GM04504 (cell line): Measurements from ENCODE around the gene TTC16.

Source experiments
- DNase-seq: peaks from one replicate; pipeline ENCODE4 v3.0.0-alpha.2; 2012; ENCODE audit warnings: low read depth

Gene TTC16

DNA sequence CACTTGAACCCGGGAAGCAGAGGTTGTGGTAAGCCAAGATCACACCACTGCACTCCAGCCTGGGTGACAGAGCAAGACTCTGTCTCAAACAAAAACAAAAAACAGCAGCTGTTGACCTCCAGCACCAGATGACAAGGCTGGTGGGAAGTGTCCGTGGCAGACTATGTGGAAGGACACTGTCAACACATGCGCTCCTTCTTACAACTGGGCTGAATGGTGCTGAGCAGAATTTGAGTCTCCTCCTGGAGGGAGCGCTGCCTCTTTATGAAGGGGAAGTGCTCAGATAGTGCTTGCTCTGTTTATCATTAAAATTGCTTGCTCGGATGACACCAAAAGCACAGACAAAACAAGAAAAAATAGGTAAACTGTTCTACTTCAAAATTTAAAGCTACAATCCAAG, 18.3 kb upstream of the TTC16 start:
- no peak for DNase-seq

DNA sequence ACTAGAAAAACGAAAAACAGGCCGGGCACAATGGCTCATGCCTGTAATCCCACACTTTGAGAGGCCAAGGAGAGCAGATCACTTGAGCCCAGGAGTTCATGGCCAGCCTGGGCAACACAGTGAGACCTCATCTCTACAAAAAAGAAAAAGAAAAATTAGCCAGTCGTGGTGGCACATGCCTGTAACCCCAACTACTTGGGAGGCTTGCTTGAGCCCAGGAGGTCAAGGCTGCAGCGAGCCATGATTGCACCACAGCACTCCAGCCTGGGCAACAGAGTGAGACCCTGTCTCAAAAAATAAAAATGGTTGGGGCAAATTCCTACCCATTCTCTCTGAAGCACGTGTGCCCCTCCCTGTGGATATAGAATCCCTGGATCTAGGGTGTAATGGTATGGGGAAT, 17.5 kb upstream of the TTC16 start:
- DNase-seq: no peak

DNA sequence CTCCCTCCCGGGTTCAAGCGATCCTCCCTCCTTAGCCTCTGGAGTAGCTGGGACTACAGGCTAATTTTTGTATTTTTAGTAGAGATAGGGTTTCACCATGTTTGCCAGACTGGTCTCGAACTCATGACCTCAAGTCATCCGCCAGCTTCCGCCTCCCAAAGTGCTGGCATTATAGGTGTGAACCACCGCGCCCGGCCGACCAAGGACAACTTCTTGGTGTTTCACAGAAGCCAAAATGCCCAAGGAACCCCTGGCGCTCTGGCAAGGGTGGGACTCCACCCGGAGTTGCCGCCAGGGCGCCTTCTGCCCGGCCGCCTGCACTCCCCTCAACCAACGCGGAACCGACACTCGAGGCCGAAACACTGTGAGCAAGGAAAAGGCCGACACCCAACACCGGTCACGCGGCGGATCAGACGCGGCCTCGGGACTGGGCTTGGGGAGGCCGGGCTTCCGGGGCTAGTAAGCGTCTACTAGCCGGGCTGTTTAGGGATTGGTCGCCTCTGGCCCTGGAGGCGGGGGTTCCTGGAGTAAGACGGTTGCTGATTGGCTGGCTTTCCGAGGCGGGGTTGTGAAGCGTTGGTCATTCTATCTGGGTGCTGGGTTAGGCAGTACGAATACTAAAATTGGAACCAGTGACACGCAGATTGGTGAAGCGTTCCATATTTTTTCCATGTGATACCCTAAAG, 16.8 kb upstream of the TTC16 start:
- DNase-seq: peak; percentile 96

DNA sequence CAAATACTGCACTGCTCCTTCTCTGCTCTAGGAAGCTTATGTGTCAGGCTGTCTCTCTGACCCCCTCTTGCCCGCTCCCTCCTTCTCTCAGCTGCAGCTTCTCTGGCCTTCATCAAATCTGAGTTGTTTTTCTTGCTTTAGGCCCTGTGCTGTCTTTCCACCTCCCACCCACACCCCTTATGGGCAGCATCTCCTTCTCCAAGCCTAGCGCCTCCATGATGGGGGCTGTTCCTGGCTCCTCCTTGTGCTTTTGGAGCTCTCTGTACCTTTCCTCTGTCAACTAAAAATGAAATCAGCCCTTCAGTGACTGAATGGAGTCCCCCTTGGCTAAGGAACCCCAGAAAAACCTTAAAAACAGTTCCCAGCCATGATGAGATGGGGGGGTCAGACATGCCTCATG, 15.7 kb upstream of the TTC16 start:
- no peak for DNase-seq

DNA sequence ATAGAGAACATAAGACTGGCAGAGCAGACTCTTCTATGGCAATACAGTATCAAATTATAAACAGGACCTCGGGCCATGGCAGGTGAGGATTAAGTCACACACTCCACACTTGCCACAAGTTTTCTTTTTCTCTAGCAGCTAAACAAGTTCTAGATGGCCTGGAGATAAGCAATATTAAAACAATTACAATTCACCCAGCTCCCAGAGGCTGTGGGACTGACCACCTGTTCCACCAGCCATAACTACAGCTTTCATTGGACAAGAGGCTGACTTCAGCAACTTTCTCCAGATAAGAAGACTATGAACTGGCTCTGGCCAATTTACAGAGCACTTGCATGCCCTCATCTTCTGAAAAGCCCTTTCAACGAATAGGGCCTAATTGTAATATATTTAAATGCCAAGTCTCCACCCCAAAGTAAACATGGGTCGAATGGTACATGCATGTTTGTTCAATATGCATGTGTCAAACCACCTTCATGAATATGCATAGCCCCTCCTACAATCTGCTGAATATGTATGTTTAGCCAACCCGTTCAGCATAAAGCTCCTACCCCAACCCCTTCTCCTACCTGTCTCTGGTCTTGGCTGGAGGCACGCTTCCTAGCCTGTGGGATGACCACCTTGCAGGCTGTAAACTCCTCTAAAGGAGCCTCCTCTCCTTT, 15.2 kb upstream of the TTC16 start:
- no peak for DNase-seq

DNA sequence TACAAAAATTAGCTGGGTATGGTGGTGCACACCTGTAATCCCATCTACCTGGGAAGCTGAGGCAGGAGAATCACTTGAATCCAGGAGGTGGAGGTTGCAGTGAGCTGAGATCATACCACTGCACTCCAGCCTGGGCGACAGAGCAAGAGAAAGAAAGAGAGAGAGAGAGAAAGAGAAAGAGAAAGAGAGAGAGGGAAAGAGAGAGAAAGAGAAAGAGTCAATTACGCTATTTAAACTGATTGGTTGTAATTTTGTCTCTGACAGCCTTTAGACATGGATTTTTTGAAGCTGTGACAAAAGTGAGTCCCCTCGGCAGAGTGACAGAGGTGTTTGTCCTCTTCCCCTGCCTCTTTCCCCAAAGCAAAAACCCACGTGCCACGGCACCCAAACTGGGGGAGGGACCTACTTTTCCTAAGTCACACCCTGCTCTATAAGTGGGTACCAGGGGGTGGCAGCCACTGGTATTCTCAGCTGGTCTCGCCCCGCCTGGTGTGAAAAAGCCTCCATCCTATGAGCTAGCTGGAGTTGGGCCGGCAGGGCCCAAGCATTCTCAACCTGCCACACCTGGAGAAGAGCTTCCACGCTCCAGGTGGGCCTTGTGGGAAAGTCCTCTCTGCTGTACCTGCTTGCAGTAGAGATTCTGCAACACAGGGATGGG, 12.5 kb upstream of the TTC16 start:
- no peak for DNase-seq

DNA sequence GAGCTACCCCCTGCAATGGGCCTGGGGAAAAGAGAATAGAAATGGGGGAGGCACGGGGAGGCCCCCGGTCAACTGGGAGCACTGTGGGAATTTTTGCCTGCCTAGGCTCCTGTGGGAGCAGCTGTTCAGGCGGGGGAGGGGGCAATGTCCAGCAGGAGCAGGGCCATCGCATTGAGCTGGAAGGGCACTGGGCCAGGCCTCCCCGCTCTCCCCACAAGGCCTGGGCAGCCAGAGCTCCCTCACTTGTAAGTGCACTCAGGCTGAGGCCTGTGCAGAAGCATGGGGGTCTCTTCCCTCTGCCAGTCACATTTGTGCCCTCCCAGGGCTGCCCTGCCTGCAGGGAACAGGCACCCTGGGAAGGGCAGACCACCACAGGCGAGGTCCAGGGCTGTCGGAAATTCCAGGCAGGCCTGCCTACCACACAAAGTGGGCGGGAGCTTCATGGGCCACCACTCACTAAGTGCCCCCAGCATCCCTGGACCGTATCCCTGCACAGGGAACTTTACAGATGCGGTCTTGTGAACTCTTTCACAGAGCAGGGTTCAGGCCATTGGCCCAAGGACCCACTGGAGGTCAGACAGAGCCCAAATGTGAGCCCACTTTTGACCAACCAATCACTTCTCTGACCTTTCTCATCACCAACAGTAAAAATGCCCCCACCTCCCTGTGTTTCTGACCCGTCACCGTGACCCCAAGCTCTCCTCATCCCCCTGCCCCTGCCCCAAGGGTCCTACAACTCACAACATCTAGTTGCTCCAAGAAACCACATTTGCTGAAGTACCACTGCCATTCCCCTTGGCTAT, 10.1 kb upstream of the TTC16 start:
- DNase-seq: no peak

DNA sequence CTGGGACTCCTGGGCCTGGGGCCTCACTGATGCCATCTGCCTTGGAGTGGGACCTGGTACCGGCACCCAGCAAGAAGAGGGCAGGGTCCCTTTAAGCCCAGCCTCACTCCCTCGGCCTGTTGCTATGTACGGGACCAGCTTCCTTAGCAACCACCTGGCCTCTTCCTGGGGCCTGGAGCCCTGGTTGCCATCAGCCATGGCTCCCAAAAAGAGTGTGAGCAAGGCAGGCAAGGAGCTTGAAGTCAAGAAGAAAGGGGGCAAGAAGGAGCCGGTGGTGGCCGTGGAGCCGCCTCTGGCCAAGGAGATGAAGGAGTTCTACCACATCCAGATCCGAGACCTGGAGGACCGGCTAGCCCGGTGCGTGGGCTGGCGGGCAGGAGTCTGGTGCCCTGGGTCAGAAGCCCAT, 9.0 kb upstream of the TTC16 start, which contains the start of gene CFAP157:
CFAP157 (plus strand) TSS at position 153 of the 406 bp plus-strand sequence; CDS start at position 197, 44 bp downstream.
- DNase-seq: no peak

DNA sequence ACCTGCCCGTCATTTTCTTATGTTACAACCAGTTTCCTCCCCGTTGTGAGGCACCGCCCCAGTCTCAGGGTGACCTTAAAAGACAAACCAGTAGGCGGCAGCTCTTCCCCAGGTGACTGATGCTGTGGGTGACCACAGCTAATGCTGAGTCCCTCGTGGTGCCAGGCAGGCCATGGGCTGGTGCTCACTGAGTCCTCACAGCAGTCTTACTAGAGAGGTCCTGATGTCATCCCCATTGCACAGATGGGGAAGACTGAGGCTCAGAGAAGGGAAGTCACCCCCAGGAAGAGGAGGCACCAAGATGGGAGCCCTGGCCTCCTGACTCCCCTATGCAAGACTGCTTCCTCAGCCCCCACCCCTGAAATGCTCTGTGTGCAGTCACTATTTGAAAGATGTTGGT, 8.1 kb upstream of the TTC16 start:
- no peak for DNase-seq

DNA sequence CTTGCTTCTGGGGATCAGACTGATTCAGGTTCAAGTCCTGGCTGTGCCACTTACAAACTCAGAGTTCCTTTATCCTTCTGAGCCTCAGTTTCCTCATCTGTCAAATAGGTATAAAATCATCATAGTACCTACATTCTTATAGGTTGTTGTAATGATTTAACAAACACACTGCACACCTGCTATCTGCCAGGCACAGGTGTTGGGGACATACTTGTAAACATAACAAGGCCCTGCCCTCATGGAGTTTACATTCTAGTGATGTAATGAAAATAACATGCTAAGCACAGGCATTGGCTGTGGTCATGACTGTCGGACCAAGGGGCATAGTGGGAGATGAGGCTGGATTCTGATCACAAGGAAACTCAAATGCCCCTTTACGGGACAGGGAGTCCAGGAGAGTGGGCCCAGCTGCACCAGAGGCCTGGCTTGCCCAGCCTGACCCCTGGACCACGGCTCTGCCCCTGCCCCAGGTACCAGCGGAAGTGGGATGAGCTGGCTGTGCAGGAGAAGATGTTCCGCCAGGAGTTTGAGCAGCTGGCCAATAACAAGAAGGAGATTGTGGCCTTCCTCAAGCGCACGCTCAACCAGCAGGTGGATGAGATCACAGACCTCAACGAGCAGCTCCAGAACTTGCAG, 6.8 kb upstream of the TTC16 start:
- no peak for DNase-seq

DNA sequence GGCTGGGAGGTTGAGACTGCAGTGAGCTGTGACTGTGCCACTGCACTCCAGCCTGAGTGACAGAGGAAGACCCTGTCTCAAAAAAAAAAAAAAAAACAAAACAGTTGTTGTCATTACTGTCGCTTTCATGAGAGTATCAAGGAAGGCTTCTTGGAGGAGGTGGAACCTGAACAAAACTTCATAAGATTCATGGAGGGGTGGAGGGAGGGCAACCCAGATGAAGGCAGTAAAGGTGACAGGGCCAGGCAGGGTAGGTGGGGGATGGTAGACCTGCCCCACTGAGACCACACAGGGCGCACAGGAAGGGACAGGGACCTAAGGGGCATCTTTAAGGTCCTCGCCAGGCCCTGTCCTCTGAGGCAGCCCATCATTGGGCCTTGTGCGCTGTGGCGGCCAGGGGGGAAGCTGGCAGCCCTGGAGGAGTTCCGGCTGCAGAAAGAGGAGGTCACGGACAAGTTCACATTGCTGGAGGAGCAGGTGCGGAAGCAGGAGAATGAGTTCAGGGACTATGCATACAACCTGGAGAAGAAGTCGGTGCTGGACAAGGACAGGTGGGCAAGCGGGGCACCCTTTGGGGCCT, 5.6 kb upstream of the TTC16 start:
- DNase-seq: no peak

DNA sequence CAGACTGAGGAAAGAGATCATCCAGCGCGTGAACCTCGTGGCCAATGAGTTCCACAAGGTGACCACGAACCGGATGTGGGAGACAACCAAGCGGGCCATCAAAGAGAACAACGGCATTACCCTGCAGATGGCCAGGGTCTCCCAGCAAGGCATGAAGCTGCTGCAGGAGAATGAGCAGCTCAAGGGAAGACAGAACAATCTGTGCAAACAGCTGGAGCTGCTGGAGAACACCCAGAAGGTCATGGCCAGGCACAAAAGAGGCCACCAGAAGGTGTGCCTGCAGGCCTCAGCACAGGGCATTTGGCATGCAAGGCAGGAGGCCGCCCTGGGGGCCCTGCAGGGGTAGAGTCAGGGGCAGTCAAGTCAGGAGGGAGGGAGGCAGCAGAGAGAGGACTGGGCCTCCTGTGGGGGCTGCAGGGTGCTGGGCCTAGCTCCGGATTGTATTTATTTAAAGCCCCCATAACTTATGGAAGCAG, 4.6 kb upstream of the TTC16 start:
- no peak for DNase-seq

DNA sequence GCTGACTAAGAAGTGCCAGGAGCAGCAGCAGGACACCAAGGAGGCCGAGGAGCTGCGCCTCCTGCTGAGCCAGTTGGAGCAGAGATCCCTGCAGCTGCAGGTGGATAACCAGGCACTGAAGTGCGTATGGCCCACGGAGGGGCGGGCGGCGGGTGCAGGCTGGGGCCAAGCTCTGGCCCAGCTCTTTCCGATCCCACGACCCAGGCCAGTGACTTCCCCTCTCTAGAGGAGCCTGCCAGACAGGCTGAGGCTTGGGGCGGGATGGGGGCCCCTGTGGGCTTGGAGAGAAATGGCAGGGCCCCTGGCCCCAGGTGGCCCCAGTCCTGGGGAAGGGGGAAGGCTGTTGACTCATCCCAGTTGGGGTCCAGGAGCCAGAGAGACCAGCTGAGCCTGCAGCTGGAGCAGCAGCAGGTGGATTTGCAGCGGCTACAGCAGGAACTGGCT, 4.0 kb upstream of the TTC16 start:
- DNase-seq: no peak

DNA sequence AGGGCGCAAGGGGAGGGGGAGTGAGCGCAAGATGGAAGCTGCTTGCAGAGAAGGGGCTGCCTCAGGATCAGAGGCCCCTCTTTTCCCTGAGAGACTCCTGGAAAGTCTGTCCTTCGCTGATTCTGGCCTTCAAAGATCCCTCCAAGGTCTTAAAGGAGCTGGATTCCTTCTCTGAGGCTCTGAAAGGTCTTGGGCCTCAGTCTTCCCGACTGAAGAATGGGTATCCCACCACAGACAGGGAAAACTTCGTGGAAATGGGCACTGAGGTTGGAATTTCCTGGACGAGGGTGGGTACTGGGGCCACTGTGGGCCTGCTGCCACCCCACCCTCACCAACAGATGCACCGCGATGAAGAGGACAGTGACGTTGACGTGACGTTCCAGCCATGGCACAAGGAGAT, 3.5 kb upstream of the TTC16 start:
- no peak for DNase-seq

DNA sequence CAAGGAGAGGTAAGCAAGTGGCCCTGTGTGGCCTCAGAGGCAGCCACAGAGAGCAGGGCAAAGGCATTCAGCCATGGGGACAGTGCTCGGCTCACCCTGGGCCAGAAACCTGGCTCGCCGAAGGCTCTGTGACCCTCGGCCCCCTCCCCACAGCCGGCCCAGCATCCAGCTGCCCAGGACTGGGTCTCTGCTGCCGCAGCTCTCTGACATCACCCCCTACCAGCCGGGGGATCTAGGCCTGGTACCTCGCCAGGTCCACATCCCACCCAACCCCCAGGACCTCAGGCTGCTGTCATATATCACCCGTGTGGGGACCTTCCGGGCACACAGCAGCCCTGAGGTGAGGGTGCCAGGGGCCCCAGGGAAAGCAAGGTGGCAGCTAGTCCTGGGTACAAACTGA, 3.0 kb upstream of the TTC16 start:
- no peak for DNase-seq

DNA sequence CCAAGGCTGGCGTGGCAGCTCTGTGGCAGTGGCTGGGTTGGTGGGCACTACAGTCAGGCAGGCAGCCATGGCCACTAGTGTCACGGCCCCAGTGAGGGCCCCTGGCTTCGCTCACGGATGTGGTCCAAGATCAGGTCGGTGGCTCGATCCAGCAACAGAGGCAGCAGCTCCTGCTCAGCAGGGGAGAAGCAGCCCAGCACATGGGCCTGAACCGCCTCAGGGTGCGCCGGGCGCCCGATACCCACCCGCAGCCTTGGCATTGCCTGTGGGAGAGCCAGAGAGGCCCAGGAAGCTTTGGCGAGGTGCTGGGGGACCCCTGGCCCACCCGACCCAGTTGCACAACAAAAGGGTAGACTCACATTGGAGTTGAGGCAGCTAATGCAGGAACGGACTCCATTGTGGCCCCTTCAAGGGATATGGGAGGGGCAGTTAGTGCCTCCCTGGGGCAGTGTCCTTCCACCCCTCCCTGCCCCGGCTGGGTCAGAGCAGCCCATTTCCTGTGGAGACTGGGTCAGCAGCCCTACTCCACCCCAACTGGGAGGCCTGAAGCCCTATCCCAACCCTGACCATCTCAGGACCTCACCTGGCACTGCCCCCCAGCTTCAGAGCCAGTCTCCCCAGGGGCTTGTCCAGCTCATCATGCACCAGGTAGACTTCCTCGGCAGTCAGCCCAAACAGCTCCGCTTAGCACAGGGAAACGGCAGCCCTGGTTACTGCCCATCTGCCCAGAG, 1.7 kb upstream of the TTC16 start:
- DNase-seq: no peak

DNA sequence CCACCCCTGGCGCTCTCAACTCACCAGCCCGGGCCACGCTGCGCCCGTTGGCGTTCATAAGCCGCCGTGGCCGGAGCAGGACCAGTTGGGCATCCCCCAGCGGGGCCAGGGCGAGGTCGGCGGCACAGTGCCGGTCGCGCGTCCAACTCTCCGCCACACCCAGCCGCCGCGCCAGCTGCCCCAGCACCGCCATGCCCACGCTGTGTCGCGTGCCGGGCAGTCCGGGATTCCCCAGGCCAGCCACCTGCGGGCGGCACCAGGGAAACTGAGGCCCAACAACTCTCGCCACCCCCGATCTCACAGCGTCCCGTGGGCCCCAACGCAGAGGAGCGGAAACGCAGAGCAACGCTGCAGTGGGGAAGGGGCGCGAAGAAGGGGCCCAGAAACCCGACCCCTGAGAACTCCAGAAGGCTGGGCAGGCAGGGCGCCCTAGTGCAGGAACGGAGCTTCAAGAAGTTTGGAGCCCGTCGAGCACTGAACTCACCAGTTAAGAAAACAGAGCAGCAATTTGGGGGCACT, 869 bp upstream of the TTC16 start:
- DNase-seq: no peak

DNA sequence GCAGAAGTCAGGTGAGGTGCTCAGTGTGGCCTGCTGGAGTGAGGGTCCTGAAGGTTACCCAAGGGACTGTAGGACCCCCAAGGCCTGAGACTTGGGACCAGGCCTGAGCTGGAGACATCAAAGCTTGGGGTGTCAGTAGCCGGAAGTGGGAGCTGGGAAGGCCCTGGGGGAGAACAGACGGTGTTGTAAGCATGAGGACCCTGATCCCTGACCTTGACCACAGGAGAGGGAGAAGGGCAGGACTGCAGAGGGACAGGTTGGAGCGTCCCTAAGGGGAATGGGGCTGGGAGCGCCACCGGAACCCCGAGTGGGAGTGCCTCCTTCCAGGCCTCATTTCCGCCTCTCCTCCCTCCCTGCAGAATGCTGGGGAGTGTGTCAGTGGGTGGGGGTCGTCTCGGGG, 533 bp downstream of the TTC16 start:
- no peak for DNase-seq

DNA sequence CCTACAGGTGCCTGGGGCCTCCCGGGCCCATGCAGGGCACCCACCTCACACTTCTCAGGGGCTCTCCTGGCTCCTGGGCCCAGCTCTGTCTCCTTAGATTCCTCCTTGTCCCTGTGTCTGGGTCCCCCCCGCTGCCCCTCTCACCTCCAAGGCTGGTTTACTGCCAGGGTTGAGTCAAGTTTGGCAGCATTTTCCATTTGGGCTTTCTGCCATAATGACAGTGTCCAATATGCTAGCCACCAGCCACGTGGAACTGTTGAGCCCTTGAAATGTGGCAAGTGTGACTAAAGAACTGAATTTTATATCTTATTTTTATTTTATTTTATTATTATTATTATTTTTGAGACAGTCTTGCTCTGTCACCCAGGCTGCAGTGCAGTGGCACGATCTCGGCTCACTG, 1.9 kb downstream of the TTC16 start:
- no peak for DNase-seq

DNA sequence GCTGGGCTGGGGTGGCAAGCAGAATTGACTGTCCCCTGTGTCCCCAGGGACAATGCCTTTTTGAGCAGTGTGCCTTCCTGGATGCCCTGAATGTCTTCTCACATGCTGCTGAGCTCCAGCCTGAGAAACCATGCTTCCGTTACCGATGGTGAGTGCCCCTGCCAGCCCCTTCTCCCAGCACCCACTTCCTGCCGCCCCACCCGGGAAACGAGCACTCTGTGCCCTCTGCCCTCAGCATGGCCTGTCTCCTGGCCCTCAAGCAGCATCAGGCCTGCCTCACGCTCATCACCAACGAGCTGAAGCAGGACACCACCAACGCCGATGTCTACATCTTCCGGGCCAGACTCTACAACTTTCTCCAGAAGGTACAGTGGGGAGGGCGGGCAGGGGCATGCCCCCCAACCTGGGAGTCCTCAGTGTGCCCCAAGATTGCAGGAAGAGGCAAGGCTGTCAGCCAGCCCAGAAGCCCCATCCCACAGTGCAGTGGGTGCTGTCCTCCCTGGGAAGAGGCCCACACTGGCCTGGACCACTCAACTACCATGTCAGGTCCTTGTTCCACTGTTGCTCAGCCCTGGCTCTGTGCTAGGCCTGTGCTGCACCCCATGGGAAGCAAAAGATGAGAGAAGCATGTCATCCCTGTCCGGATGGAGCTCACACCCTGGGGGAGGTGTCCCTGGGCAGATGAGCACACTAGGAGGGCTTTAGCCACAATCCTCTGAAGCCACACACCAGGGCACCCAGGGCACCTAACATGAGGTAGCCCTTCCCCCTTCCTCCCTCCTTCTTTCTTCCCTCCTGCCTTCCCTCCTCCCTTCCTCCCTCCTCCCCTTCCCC, 4.4 kb downstream of the TTC16 start:
- no peak for DNase-seq
